ENCODE results near the gene RPTOR. TPM values are rescaled to one million over a fixed set of nuclear protein-coding genes. Genes with fewer than 3 reads are reported as not detected.

RPTOR gene
- total RNA-seq, 1 experiment from 2014 or later: 25.1 TPM

DNA sequence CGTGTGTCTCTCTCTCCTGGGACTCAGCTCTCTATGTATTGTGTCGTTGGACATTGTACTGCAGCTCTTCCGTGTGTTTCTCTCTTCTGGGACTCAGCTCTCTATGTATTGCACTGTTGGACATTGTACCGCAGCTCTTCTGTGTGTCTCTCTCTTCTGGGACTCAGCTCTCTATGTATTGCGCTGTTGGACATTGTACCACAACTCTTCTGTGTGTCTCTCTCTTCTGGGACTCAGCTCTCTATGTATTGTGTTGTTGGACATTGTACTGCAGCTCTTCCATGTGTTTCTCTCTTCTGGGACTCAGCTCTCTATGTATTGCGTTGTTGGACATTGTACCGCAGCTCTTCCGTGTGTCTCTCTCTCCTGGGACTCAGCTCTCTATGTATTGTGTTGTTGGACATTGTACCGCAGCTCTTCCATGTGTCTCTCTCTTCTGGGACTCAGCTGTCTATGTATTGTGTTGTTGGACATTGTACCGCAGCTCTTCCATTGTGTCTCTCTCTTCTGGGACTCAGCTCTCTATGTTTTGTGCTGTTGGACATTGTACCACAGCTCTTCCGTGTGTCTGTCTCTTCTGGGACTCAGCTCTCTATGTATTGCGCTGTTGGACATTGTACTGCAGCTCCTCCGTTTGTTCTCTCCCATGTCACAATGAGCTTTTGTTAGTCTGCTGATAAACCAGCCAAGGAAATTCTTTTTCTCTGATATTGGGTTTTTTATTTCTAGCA, 84.8 kb downstream of the RPTOR start:
- H3K4me3 Mint-ChIP-seq: no peak overlapping the region
- Histone ChIP-seq H4K8ac (replicated peaks; ENCODE audit: insufficient read length, low read depth, low read length) (no peak overlapping the region), H3K23ac (ENCODE audit: insufficient read length, low read depth, low read length) (no peak overlapping the region), H2BK20ac (ENCODE audit: low read depth, low read length, poor library complexity, severe bottlenecking) (no peak overlapping the region), H3K27me3 (ENCODE audit: insufficient read depth, low read length) (no peaks in the 10 kb centered on the region), H3K9me3 (ENCODE audit: control insufficient read depth, low read depth, low read length) (no peaks in the 10 kb centered on the region), H2BK5ac (ENCODE audit: insufficient read length, low read length) (no peak overlapping the region), H3K4me2 (ENCODE audit: insufficient read depth, insufficient read length, low read length) (no peak overlapping the region), H2AFZ (ENCODE audit: low read length) (no peak overlapping the region), H3K9ac (ENCODE audit: extremely low read depth, insufficient read length, low read length) (no peak overlapping the region), H3K18ac (ENCODE audit: insufficient read length, low read depth, low read length) (no peak overlapping the region), H3T11ph (ENCODE audit: low read length) (no peak overlapping the region), H3K56ac (ENCODE audit: insufficient read length, low read depth, low read length) (no peak overlapping the region), H2BK15ac (ENCODE audit: low read depth, low read length) (no peak overlapping the region), H3K14ac (ENCODE audit: insufficient read depth, low read length) (no peak overlapping the region), H3K27ac (ENCODE audit: insufficient read length, low read depth, low read length) (no peak overlapping the region), H3K4me1 (ENCODE audit: insufficient read depth, low read length) (no peaks in the 10 kb centered on the region), H4K91ac (ENCODE audit: insufficient read length, low read depth, low read length) (no peak overlapping the region), H2AK5ac (ENCODE audit: insufficient read length, low read length) (no peak overlapping the region), H3K79me2 (ENCODE audit: insufficient read depth, low read length) (peaks cover 2% of the 10 kb centered on the region; the same call in 1 of the 2 replicates), H3K4ac (ENCODE audit: low read depth, low read length) (no peak overlapping the region), H2BK120ac (ENCODE audit: low read depth, low read length, poor library complexity, severe bottlenecking) (no peak overlapping the region), H3K79me1 (ENCODE audit: insufficient read depth, low read depth, low read length, poor library complexity, severe bottlenecking) (no peaks in the 10 kb centered on the region), H3K23me2 (ENCODE audit: insufficient read length, low read depth, low read length, poor library complexity, severe bottlenecking) (no peaks in the 10 kb centered on the region), H2BK12ac (ENCODE audit: insufficient read length, low read depth, low read length) (no peak overlapping the region), H4K5ac (ENCODE audit: insufficient read length, low read depth, low read length) (no peak overlapping the region), H4K20me1 (ENCODE audit: control insufficient read depth, insufficient read depth, insufficient read length) (no peaks in the 10 kb centered on the region)
- H3K27ac Mint-ChIP-seq: no peak overlapping the region
- H3K36me3 Mint-ChIP-seq (ENCODE audit: insufficient read depth in 1 of 3, low read depth in 3 of 3): peaks cover 7 to 9% (median 7%) of the 10 kb centered on the region in 3 experiments; a peak in 4 of 7 replicates
- no CpG with 5 or more reads among the region's 13 CpGs for WGBS (ENCODE audit: extremely low coverage, insufficient read length, low lambda C conversion rate)
- TF ChIP-seq, protein P1, sequence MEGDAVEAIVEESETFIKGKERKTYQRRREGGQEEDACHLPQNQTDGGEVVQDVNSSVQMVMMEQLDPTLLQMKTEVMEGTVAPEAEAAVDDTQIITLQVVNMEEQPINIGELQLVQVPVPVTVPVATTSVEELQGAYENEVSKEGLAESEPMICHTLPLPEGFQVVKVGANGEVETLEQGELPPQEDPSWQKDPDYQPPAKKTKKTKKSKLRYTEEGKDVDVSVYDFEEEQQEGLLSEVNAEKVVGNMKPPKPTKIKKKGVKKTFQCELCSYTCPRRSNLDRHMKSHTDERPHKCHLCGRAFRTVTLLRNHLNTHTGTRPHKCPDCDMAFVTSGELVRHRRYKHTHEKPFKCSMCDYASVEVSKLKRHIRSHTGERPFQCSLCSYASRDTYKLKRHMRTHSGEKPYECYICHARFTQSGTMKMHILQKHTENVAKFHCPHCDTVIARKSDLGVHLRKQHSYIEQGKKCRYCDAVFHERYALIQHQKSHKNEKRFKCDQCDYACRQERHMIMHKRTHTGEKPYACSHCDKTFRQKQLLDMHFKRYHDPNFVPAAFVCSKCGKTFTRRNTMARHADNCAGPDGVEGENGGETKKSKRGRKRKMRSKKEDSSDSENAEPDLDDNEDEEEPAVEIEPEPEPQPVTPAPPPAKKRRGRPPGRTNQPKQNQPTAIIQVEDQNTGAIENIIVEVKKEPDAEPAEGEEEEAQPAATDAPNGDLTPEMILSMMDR (conservative IDR thresholded peaks at IDR 0.05): no peak
- peaks cover 14 to 18% of the 10 kb centered on the region in 2 experiments for H3K4me1 Mint-ChIP-seq
- no peaks in the 10 kb centered on the region for H3K9me3 Mint-ChIP-seq
- no peaks in the 10 kb centered on the region; the same call in 1 of the 2 replicates for H3K27me3 Mint-ChIP-seq (ENCODE audit: low read depth)
- no peak for DNase-seq

Measured in H9 (cell line).